GM21723 (cell line): Measurements from ENCODE around the gene TMEM145.
"Not testable (repeated sequence)": the region's sequence is repeated elsewhere in the genome, so short reads cannot be mapped to it uniquely, and the experiment has no call there.

Experiments
- ATAC-seq: cut with Tn5 transposase; IDR thresholded peaks from one replicate; pipeline ENCODE4 v1.9.1; 2021; ENCODE audit warnings: mild to moderate bottlenecking, moderate library complexity; ENCODE audit not compliant: unreplicated experiment

Gene TMEM145

DNA sequence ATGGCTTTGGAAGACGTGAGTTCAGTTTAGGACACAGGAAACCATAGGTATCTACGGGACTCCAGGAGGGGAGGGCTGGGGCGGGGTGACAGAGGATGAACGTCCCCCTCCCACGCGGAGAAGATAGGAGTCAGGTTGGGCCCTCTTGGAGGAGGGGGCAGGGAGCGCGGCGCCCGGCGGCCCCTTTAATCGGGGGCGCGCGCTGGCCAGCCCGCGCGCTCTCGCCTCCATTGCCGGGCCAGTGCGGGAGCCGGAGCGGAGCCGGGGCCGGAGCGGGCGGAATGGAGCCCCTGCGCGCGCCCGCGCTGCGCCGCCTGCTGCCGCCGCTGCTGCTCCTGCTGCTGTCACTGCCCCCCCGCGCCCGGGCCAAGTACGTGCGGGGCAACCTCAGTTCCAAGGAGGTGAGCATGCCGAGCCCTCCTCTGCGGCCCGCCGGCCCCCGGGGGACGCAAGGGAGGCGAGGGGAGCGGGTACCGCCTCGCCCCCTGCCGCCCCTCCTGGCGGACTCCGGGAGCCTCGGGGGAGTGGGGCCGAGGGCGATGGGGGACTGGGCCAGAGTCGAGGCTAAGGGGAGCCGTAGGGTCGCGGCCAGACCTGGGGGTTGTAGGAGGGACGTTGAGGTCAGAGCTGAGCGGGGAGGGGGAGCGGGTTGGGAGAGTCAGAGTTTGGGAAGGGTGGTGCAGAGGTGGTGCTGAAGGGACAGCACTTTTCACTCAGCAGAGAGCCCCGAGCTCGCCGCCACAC is at the start of gene TMEM145:
Gene TMEM145 (plus strand): TSS at position 214 of the 744 bp plus-strand sequence. CDS start 68 bp downstream, at position 282.
- ATAC-seq: no peak

DNA sequence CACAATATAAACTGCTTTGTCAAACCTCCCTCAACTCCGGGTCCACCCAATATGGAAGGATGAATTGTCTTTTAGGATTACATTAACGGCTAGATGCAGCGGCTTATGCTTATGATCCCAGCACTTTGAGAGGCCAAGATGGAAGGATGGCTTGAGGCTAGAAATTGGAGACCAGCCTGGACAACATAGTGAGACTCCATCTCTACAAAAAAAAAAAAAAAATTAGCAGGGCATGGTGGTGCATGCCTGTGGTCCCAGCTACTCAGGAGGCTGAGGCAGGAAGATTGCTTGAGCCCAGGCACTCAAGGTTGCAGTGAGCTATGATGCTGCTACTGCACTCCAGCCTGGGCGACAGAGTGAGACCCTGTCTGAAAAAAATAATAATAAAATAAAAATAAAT is 47.0 kb upstream of the TMEM145 start:
- ATAC-seq: not testable (repeated sequence)

DNA sequence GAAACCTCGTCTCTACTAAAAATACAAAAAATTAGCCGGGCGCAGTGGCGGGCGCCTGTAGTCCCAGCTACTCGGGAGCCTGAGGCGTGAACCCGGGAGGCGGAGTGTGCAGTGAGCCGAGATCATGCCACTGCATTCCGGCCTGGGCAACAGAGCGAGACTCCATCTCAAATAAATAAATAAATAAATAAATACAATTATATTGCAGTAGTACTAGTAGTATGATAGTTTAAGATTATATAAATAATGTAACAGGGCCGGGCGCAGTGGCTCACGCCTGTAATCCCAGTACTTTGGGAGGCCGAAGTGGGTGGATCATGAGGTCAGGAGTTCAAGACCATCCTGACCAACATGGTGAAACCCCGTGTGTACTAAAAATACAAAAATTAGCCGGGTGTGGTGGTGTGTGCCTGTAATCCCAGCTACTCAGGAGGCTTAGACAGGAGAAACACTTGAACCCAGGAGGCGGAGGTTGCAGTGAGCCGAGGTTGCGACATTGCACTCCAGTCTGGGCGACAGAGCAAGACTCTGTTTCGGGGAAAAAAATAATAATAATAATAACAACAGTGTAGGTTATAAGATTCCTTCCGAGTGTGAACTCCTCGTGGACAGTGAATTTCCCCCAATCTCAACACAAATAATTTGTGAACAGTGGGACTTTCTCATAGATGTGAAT is 46.0 kb upstream of the TMEM145 start:
- not testable (repeated sequence) for ATAC-seq

DNA sequence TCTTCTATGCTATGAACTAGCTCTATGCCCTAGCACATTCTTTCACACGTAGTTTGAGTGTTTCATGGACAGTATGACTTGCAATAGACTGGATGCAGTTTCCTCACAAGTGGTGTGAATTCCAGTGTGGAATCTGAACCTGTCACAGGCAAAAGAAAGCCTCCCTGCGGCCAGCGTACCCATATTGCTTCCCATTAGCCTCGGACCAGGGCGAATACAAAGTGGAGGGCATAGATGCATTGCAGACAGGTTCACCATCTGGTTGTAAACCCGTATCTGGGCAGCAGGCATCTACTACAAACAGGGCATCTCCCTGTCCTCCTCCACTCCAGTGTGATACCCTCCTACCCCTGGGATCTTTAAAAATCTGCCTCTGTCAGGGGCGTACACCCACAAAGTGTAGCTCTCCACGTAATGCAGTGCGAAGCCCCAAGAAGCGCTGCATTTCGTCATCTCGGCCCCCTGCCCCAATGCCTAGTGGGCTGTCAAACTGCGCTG is 45.4 kb upstream of the TMEM145 start:
- ATAC-seq: no peak

DNA sequence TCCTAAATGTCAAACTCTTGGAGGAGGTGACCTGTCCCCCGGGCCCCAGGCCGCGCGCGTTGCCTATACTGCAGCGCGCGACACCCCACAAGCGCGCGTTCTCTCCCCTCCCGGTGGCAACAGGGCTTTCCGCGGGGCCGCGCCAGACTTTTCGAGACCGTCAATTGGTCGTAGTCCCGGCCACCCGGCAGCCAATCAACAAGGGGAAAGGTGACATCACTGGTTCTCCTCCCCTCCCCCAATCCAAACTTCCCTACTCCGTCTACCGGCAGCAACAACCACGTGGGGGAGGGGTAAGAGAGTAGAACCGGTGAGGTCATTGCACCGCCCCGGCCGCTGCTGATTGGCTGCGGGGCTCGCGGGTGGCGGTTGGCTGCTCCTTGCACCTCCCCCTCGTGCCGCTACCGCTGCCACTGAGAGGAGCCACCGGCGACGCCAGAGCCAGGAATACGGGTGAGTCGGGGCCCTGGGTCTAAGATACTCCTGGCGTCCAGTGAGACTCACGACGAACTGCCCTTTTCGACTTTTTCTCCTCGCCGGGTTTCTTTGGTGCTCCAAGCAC is 44.9 kb upstream of the TMEM145 start:
- peak; percentile 61 for ATAC-seq

DNA sequence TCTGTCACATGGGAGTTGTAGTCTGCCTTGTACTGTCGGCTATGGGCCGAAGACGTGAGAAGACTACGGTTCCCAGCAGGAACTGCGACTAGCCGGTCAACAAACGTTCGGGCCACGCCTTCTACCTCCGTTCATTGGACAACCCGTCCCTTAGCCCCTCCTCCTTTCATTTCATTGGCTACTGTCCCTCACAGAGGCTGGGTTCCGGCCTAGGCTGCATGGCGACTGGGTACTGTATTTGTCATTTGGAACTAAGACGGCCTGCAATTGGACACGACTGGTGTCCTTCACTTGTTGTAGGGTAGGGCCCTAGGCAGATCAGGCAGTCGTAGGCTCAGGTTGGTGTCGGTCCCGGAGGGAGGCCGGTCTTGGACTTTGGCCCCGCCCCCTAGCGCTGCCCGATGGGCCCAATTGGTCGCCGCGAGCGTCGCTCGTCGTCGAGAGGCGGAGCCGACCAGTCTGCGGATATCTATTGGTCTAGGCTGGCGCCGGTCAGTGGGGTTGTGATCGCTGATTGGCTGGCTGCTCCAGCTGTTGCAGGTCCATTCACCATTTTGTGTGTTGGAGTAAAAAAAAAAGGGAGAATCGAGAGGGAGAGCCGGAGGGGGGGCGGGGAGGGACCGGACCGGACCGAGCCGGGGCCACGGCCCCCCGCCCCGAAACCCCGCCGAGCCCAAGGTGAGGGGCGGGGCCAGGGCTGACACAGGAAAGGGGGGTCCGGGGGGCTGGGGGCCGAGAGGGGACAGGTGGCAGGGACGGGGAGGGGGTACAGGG is 44.2 kb upstream of the TMEM145 start, which contains the start of gene CIC:
Gene CIC (plus strand): TSS at position 549 of the 774 bp plus-strand sequence. CDS start 2,532 bp downstream, outside the sequence.
- ATAC-seq: peak; percentile 79

DNA sequence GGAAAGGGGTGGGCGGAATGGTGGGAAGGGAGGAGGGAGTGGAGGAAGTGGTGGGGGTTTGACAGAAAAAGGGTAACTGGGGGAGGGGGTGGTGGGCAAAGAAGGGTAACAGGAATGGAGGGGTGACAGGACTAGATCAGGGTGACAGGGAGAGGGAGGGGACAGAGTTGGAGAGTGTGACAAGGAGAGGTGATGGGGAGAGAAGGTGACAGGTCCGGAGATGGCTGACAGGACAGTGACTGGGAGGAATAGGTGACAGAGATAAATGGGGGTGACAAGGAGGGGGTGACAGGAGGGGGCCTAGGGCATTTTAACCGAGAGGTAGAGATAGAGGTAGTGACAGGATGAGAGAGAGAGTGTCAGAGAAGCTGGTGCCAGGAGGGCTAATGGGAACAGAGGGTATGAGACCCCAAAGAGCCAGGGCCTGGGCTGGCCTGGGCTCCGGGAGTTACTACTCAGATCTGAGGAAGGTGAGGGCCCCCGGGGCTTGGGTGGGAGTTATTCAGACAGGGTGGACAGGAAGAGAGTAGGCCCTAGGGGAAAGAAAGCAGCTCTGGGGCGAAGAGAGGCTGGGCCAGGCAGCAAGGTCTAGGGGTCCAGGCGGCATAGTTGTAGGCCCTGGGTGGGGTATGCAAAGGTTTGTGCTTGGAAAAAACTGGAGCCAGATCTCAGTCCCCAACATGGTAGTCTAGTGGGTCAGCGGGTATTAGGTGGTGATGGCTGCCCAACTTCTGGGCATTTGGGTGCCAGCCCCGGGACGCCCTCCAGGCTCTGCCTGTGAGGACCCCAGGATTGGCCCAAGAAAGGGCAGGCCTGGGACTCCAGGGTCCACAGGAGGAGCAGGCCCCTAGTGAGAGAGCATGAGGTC is 43.4 kb upstream of the TMEM145 start:
- no peak for ATAC-seq

DNA sequence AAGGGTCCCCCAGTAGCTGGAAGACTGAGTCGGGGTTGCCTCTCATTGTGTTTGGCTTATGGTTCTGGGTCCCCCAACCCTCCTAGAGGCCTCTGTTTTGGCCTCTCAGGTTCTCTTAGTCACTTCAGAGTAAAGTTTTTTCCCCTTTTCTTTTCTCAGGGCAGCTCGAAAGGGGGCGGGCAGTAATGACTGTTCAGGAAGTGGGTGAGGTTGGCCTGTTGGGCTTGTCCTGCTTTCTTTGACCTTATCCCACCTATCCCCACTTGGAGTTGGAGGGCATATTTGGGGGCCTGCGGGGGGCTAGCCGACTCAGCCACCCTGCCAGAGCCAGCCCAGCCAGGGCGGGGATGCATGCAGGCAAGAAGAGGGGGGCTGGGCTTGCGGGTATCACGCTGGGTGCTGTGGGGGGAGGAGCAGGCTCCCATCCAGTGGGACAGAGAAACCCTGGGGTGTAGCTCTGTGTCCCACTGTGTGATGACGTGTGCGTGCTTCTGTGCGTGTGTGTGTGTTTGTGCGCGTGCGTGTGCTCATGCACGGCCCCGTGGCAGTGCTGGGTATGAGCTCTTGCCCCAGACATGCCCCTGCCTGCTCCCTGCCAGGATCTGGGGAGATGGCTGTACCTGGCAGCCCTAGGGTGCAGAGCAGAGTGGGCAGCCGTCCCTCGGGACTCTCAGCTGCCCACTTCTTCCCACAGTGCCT is 42.6 kb upstream of the TMEM145 start:
- ATAC-seq: no peak

DNA sequence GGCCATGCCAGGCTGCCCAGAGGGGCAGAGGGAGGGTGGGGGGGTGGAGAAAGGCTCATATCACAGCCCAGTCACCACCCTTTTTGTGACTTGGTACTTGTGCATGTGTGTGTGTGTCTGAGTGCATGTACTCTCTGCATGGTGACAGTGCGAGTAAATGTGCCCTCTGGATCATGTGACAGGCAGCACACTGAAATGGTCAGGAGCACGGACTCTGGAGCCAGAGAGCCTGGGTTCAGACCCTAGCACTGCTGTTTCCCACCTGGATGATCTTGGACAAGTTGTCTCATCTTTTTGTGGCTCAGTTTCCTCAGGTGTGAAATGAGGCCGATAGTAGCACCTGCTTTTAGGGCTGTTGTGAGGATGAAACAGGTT is 42.1 kb upstream of the TMEM145 start:
- ATAC-seq: no peak

DNA sequence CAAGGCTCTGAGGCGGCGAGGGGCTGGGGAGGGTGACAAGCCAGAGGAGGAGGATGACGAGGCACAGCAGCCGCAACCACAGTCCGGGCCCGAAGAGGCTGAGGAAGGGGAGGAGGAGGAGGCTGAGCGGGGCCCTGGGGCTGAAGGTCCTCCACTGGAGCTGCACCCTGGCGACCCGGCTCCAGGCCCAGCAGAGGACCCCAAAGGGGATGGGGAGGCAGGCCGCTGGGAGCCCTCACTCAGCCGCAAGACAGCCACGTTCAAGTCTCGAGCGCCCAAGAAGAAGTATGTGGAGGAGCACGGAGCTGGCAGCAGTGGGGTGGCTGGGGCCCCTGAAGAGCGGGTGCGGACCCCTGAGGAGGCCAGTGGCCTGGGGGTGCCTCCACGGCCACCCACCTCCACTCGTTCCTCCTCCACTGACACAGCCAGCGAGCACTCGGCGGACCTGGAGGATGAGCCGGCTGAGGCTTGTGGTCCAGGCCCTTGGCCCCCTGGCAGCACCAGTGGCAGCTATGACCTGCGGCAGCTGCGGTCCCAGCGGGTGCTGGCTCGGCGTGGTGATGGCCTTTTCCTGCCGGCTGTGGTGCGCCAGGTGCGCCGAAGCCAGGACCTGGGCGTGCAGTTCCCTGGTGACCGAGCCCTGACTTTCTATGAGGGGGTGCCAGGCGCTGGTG is 41.1 kb upstream of the TMEM145 start:
- no peak for ATAC-seq

DNA sequence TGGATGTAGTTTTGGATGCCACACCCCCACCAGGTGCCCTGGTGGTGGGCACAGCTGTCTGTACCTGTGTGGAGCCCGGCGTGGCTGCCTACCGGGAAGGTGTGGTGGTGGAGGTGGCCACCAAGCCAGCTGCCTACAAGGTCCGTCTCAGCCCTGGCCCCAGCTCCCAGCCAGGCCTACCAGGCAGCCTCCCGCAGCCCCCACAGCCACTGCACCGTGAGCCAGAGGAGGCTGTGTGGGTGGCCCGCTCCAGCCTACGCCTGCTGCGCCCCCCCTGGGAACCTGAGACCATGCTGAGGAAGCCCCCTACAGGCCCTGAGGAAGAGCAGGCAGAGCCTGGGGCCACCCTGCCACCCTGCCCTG is 40.6 kb upstream of the TMEM145 start:
- no peak for ATAC-seq

DNA sequence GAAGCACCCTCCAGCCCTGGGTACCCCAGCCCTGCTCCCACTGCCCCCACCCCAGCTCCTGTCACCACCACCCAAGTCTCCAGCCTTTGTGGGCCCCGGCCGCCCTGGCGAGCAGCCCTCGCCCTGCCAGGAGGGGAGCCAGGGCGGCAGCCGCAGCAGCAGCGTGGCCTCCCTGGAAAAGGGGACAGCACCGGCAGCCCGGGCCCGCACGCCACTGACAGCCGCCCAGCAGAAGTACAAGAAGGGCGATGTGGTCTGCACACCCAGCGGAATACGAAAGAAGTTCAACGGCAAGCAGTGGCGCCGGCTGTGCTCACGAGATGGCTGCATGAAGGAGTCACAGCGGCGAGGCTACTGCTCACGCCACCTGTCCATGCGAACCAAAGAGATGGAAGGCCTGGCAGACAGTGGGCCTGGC is 40.1 kb upstream of the TMEM145 start:
- no peak for ATAC-seq

DNA sequence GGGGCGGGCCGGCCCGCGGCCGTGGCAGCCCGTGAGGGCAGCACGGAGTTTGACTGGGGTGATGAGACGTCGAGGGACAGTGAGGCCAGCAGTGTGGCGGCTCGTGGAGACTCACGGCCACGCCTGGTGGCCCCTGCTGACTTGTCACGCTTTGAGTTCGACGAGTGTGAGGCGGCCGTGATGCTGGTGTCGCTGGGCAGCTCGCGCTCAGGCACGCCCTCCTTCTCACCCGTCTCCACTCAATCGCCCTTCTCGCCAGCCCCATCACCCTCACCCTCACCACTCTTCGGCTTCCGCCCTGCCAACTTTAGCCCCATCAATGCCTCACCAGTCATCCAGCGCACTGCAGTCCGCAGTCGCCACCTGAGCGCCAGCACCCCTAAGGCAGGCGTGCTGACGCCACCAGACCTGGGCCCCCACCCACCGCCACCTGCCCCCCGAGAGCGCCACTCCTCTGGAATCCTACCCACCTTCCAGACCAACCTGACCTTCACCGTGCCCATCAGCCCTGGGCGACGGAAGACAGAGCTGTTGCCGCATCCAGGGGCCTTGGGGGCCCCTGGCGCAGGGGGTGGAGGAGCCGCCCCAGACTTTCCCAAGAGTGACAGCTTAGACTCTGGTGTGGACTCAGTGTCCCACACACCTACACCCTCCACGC is 39.6 kb upstream of the TMEM145 start:
- no peak for ATAC-seq

DNA sequence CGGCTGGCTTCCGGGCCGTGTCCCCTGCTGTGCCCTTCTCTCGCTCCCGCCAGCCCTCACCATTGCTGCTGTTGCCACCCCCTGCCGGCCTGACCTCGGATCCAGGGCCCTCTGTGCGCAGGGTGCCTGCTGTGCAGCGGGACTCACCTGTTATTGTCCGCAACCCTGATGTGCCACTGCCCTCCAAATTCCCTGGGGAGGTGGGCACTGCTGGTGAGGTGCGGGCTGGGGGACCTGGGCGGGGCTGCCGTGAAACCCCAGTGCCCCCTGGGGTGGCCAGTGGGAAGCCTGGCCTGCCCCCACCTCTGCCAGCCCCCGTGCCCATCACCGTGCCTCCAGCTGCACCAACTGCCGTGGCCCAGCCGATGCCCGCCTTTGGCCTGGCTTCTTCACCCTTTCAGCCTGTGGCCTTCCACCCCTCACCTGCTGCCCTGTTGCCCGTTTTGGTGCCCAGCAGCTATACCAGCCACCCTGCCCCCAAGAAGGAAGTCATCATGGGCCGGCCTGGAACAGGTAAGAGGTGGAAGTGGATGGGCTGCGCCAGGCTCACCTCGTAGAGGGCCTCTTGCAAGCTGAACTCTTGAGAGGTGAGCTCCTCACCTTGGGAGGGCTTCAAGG is 38.9 kb upstream of the TMEM145 start:
- no peak for ATAC-seq

DNA sequence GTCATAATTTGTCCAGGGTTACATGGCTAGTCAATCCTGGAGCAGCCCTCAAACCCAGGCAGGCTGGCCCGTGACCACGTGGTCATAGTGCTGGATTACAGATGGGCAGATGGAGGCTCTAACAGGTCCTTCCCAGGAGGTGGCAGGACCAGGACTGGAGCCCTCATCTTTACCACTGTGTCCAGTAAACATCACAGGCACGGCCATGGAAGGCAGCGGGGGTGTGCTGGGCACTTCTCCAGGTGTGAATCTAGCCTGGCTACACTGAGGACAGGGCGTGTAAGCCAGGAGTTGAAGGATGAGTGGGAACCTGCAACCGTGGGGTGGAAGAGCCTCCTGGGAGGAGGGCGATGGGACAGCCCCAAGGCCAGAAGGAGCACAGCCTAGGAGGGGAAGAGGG is 38.0 kb upstream of the TMEM145 start:
- no peak for ATAC-seq

DNA sequence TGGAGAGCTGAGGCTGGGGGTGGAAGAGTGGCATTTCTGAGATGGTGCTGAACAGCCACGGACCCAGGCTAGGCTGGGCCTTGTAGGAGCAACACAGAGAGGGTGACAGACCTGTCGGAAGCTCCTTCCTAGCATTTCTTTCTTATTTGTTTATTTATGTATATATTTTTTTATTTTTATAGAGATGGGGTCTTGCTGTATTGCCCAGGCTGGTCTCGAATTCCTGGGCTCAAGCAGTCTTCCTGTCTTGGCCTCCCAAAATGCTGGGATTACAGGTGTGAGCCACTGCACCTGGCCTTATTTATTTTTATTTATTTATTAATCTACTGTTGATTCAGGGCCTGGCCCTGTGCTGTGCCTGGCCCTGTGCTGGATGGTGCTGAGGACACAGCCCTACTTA is 37.6 kb upstream of the TMEM145 start:
- ATAC-seq: no peak

DNA sequence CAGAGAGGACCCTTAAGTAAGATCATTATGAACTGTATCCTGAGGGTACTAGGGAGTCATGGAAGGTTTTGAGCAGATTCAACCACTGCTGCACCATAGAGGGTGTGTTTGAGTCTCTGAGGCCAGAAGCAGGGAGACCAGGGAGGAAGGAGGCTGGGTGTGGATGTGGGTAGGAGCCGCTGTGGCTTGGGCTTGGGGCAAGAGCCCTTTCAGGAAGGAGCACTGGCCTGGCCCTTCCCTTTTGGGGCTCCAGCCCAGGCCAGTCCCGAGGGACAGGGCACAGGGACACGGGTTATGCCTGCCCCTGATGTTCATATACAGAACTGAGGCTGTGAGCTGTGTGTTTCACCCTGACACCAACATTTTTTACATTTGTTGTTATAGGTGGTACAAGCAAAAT is 36.8 kb upstream of the TMEM145 start:
- no peak for ATAC-seq

DNA sequence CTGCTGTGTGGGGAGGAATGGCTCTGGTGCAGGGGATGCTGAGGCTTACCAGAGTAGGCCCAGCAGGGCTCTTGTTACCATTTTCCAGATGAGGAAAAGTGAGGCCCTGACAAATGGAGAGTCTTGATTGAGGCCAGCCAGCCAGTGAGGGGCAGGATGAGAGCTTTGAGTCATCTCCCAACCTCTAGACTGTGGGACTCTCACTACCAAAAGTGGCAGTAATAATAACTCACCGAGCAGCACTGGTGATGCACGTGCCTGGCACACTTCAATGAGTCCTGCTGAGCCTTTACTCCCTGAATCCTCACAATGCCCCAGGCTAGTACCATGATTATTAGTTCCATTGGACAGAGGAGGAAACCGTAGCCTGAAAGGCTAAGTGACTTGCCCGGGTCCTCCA is 36.3 kb upstream of the TMEM145 start:
- ATAC-seq: no peak
